ENCODE data around the gene CSRP1. TPM values are rescaled to one million over a fixed set of nuclear protein-coding genes. Genes with fewer than 3 reads are reported as not detected.

Gene CSRP1
- total and polyA plus RNA-seq, 2 donors from 2014 or later, result 211 to 236 TPM

- peak; percentile 92 to 95 (median 94) for DNase-seq
- no peak overlapping the region for H3K27ac ChIP-seq (ENCODE audit: low read depth in 2 of 2, low read length in 2 of 2)
- H3K36me3 ChIP-seq (ENCODE audit: control insufficient read depth in 2 of 3, insufficient read depth in 3 of 3, low read length in 3 of 3), result peaks cover 0 to 28% (median 11%) of the 10 kb centered on the region in 3 donors
- no peak for FAIRE-seq
- TF ChIP-seq, protein P1, sequence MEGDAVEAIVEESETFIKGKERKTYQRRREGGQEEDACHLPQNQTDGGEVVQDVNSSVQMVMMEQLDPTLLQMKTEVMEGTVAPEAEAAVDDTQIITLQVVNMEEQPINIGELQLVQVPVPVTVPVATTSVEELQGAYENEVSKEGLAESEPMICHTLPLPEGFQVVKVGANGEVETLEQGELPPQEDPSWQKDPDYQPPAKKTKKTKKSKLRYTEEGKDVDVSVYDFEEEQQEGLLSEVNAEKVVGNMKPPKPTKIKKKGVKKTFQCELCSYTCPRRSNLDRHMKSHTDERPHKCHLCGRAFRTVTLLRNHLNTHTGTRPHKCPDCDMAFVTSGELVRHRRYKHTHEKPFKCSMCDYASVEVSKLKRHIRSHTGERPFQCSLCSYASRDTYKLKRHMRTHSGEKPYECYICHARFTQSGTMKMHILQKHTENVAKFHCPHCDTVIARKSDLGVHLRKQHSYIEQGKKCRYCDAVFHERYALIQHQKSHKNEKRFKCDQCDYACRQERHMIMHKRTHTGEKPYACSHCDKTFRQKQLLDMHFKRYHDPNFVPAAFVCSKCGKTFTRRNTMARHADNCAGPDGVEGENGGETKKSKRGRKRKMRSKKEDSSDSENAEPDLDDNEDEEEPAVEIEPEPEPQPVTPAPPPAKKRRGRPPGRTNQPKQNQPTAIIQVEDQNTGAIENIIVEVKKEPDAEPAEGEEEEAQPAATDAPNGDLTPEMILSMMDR (IDR thresholded peaks at IDR 0.05; ENCODE audit: borderline replicate concordance, extremely low read depth, insufficient read depth), result peak; percentile 94
- H3K4me3 ChIP-seq (ENCODE audit: low read length in 3 of 3), result peak overlapping the region in 2 of 3 donors; percentile 39
- H3K27me3 ChIP-seq (ENCODE audit: control insufficient read depth, insufficient read depth, low read length), result peaks cover 3% of the 10 kb centered on the region
- intact Hi-C loops (cut with DNase I), result no loop called here
- H3K4me1 ChIP-seq (ENCODE audit: control insufficient read depth in 2 of 3, insufficient read depth in 2 of 3, low read depth in 1 of 3, low read length in 3 of 3), result peaks cover 0 to 16% (median 6%) of the 10 kb centered on the region in 3 donors
- no peaks in the 10 kb centered on the region for H3K9me3 ChIP-seq (ENCODE audit: control insufficient read depth in 2 of 3, insufficient read depth in 1 of 3, low read length in 3 of 3)
- H3K9ac ChIP-seq (ENCODE audit: low read length in 3 of 3), result peak overlapping the region in 2 of 3 donors; percentile 27 to 67
Measured at GRCh38 chr1:201481761-201482493, 25.0 kb downstream of the CSRP1 start.

GRCh38 chr1:201481004-201481380 is 25.9 kb downstream of the CSRP1 start:
- Histone ChIP-seq H3K27me3 (ENCODE audit: control insufficient read depth, insufficient read depth, low read length) (peaks cover 3% of the 10 kb centered on the region), H3K9me3 (ENCODE audit: control insufficient read depth in 2 of 3, insufficient read depth in 1 of 3, low read length in 3 of 3) (no peaks in the 10 kb centered on the region), H3K4me3 (ENCODE audit: low read length in 3 of 3) (peak overlapping the region in 1 of 3 donors; percentile 39), H3K36me3 (ENCODE audit: control insufficient read depth in 2 of 3, insufficient read depth in 3 of 3, low read length in 3 of 3) (peaks cover 0 to 18% (median 8%) of the 10 kb centered on the region in 3 donors), H3K27ac (ENCODE audit: low read depth in 2 of 2, low read length in 2 of 2) (no peak overlapping the region), H3K9ac (ENCODE audit: low read length in 3 of 3) (peak overlapping the region in 2 of 3 donors; percentile 12 to 25), H3K4me1 (ENCODE audit: control insufficient read depth in 2 of 3, insufficient read depth in 2 of 3, low read depth in 1 of 3, low read length in 3 of 3) (peaks cover 0 to 16% (median 6%) of the 10 kb centered on the region in 3 donors)
- DNase-seq (peak in 2 of 5 donors; percentile 25 to 50), FAIRE-seq (no peak)
- intact Hi-C loops (cut with DNase I), result no loop called here
- TF ChIP-seq, protein P1 (IDR thresholded peaks at IDR 0.05; ENCODE audit: borderline replicate concordance, extremely low read depth, insufficient read depth), result no peak

DNA sequence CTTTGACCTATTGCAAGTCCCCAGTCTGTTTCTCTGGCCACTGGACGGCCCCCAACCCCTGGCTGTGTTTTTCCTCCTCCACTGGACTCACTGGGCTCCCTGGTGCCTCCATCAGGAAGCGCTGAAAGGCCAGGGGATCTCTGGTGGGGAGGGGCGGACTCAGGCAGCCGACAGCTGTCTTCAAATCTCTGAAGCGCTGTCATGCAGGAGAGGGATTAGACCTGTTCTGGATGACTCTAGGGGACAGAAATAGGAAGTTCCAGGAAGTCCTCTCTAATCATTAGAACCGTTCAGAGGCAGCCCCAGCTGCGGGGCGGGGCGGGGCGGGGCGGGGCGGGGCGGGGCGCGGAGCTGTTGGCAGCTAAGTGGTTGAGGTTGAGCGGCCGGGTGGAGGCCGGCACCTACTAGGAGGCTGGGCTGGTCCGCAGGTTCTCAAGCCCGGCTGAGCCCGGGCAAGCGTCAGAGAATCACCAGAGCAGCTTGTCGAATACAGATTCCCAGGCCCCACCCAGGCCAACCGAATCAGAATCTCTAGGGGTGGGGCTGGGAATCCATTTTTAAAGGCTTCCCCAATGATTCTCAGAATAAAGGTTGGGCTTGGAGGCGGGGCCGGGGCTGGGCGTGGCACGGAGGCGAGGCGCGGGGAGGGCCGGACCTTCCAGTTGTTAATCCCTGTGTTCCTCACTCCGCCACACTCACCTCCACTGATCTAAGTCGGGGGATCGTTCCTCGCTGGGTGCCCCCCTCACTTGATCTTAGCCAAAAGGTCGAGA is 26.5 kb downstream of the CSRP1 start:
- H3K4me1 ChIP-seq (ENCODE audit: control insufficient read depth in 2 of 3, insufficient read depth in 2 of 3, low read depth in 1 of 3, low read length in 3 of 3), result peaks cover 0 to 15% (median 6%) of the 10 kb centered on the region in 3 donors
- H3K27ac ChIP-seq (ENCODE audit: low read depth in 2 of 2, low read length in 2 of 2), result peak overlapping the region; percentile 51 to 61
- H3K4me3 ChIP-seq (ENCODE audit: low read length in 3 of 3), result peak overlapping the region in 1 of 3 donors; percentile 39
- H3K27me3 ChIP-seq (ENCODE audit: control insufficient read depth, insufficient read depth, low read length), result peaks cover 3% of the 10 kb centered on the region
- TF ChIP-seq, protein P1 (IDR thresholded peaks at IDR 0.05; ENCODE audit: borderline replicate concordance, extremely low read depth, insufficient read depth), result peak; percentile 5
- peaks cover 0 to 13% (median 6%) of the 10 kb centered on the region in 3 donors for H3K36me3 ChIP-seq (ENCODE audit: control insufficient read depth in 2 of 3, insufficient read depth in 3 of 3, low read length in 3 of 3)
- intact Hi-C loops (cut with DNase I), result no loop called here
- peak; percentile 66 to 95 (median 81) for DNase-seq
- H3K9ac ChIP-seq (ENCODE audit: low read length in 3 of 3), result peak overlapping the region in 2 of 3 donors; percentile 12 to 25
- no peaks in the 10 kb centered on the region for H3K9me3 ChIP-seq (ENCODE audit: control insufficient read depth in 2 of 3, insufficient read depth in 1 of 3, low read length in 3 of 3)
- no peak for FAIRE-seq
